GM12891 (cell line): Measurements from ENCODE around the gene CACNA1I.

Experiments
- PAX5 ChIP-seq: IDR thresholded peaks from 2 replicates; pipeline ENCODE4 v1.6.1; 2011; ENCODE audit warnings: low read length, moderate library complexity, mild to moderate bottlenecking; ENCODE audit not compliant: insufficient read depth, severe bottlenecking
- POLR2A ChIP-seq: IDR thresholded peaks from 2 replicates; pipeline ENCODE4 v1.6.1; 2011; ENCODE audit warnings: low read depth, low read length, control low read depth
- POLR2AphosphoS5 ChIP-seq: IDR thresholded peaks from 2 replicates; pipeline ENCODE4 v1.6.1; 2011; ENCODE audit warnings: low read depth, low read length, control low read depth
- POU2F2 ChIP-seq: IDR thresholded peaks from 2 replicates; pipeline ENCODE4 v1.6.1; 2011; ENCODE audit warnings: low read depth, mild to moderate bottlenecking, control low read depth, low read length, moderate library complexity
- SPI1 ChIP-seq: IDR thresholded peaks from 2 replicates; pipeline ENCODE4 v1.6.1; 2011; ENCODE audit warnings: low read depth, low read length, control low read depth
- TAF1 ChIP-seq: IDR thresholded peaks from 2 replicates; pipeline ENCODE4 v1.6.1; 2011; ENCODE audit warnings: low read depth, low read length, control low read depth

DNA sequence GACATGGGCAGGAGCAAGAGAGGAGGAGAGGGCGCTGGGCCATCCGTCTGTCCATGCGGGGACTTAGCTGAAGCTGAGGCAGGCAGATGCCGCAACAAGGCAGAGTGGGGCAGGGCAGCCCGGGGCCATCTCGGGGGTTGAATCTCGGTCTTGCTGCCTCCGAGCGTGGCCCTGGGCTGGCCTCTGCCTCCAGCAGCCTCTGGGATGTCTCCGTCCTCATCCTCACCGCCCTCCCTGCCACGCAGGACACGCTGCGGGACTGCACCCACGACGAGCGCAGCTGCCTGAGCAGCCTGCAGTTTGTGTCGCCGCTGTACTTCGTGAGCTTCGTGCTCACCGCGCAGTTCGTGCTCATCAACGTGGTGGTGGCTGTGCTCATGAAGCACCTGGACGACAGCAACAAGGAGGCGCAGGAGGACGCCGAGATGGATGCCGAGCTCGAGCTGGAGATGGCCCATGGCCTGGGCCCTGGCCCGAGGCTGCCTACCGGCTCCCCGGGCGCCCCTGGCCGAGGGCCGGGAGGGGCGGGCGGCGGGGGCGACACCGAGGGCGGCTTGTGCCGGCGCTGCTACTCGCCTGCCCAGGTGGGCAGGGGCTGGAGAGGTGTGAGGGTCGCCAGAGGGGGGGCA is 108.4 kb downstream of the CACNA1I start:
- TF ChIP-seq POLR2AphosphoS5 (no peak), TAF1 (no peak), POLR2A (no peak), POU2F2 (no peak), SPI1 (no peak), PAX5 (no peak)
